Right renal cortex interstitium (tissue), 3 donors: ENCODE results near the gene SPRED2. TPM values are rescaled to one million over a fixed set of nuclear protein-coding genes. Genes with fewer than 3 reads are reported as not detected.

Experiments
- DNase-seq, 3 donors: peaks; one replicate each; pipeline ENCODE4 v3.0.0-alpha.2; 2013; ENCODE audit warnings: low read depth in 3 of 3, low spot score in 2 of 3
- polyA plus RNA-seq, 3 donors: library from polyadenylated mRNA; unstranded; fragments of 120-200 nt; gene quantifications; one replicate each; pipeline ENCODE4 v1.2.1, GENCODE V29; 2013; ENCODE audit not compliant: insufficient read length in 3 of 3

The SPRED2 gene
- polyA plus RNA-seq, 3 donors = 36.0 to 38.3 (median 37.2) TPM

GRCh38 chr2:65417509-65418085 is 14.8 kb downstream of the SPRED2 start:
- DNase-seq = no peak

- no peak for DNase-seq
Observed at GRCh38 chr2:65416945-65417344, 15.5 kb downstream of the SPRED2 start.

GRCh38 chr2:65416321-65416720 is 16.1 kb downstream of the SPRED2 start:
- no peak for DNase-seq

DNA sequence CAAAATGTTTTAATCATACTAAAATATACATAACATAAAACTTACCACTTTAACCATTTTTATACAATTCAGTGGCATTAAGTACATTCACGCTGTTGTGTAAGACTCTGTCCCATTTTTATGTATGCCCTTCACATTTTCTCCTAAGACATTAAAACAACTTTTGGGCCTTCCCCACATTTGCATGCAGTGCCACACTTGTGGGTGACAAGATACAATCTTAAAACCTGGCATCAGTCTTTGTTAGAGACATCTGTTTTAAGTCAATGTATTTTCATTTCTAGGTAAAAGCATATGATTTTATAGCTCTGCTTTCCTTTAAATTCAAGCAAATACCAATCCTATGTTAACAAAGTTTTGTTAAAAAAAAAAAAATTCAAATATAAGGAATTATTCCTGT is 17.3 kb downstream of the SPRED2 start:
- DNase-seq = no peak

- no peak for DNase-seq
Observed at GRCh38 chr2:65413610-65414009, 18.8 kb downstream of the SPRED2 start.

DNA sequence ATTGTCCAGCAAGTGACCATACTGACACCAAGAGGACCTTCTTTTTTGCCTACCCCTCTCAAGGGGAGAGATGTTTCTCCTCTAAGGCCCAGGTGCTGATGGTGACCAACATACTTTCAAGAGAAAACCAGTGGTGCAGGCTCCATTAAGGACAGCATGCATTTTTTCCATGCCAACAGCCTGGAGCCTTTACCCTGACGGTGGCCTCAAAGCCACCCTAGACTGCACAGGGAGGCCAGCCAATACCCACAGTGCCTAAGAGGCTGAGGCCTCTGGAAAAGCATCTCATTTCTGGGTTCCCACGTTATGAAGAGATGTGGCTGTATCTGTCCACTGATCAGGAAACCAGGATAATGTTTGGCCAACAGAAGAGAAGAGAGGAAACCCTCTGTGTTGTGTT is 19.3 kb downstream of the SPRED2 start:
- DNase-seq = no peak

DNA sequence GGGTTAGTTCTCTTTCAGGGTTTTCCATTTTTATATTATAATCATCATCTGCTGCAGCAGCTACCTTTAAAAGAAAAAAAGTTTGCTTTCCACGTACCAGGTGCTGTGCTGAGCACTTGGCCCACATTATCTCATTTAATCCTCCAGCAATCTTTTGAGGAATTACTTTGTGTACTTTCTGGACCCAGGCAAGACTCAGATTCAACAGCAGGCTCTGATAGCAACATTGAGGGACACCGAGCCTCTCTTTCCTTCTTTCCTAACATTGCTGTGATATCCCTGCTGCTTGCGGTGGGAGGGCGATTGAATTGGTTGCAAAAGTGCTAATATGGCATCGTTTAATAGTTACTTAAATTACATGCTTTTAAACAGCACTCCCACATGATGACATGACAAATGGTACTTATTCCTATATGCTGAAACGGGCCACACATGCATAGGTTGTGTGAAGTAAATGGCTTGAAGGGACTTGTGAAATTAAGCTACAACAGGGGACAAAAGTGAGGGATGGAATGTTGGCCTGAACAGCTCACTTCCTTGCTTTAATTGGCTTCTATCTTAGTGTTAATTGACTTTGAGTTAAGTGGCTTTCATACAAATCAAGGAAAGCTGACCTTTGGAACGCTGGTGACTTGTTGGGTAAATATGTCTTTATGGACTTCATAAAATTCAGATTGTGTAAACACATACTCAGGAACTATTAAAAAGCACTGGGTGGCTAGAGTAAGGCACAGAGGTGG is 21.2 kb downstream of the SPRED2 start:
- no peak for DNase-seq

- DNase-seq = no peak
Observed at GRCh38 chr2:65409045-65409444, 23.4 kb downstream of the SPRED2 start.

DNA sequence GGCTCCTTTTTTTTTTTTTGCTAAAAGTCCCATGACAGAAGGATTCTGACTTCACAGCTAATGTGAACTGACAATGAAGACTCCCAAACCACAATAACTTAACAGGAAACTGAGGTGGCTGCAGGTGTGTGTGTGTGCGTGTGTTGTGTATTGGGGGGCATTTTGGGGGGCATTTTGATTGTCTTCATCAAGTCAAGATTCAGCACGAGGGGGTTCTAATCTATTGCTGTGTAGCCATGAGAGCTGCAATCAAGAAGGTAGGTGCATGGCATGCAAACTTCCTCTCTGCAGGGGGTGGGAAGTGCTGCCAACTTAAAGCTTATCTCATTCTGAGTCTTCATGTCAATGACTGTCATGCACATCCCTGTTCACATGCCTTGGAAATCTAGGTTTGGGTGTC is 25.2 kb downstream of the SPRED2 start:
- DNase-seq = no peak

DNA sequence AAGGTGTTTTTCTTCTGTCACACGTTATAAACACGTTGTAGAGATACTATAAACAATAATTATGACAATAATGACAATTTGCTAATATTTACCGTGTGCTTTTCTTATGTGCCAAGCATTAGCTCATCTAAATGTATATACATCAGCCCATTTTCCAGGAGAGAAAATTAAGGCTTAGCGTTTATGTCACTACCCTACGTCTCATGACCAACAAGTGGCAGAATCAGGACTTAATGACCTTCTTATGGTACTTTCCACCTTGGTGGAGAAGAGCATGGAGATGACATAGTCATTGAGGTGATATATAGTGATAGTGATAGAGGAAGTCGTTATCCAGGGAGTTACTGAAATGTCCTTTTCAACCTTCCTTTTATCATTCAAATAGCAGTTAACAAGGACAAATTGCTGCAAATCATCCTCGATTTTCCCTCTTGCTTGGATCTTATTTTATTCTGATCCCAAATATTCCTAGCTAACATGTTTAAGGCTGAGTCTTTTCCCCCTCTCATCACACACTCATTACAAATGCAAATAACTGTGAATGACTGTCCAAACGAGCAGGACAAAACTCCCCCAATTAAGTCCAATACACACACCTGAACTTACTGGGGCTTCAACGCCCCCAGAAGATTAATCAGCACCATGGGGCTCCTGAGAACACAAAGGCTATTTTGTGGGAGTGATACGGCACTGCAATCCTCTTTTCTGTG is 27.3 kb downstream of the SPRED2 start:
- DNase-seq = no peak

DNA sequence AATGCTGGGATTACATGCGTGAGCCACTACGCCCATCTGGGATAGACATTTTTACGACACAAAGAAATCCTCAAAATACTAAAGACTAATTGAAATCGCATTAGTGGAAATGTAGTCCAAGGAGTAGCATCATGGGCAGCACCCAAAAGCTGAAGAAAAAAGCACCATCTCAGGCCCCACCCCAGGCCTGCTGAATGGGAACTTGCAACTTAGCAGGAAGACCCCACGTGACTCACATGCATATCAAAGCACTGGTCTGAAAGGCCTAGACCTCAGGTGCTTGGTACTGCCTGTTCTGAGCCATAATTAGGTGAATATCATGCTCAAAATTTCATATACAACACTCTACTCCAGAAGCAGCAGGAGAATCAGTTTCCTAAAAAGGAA is 28.9 kb downstream of the SPRED2 start:
- no peak for DNase-seq

DNA sequence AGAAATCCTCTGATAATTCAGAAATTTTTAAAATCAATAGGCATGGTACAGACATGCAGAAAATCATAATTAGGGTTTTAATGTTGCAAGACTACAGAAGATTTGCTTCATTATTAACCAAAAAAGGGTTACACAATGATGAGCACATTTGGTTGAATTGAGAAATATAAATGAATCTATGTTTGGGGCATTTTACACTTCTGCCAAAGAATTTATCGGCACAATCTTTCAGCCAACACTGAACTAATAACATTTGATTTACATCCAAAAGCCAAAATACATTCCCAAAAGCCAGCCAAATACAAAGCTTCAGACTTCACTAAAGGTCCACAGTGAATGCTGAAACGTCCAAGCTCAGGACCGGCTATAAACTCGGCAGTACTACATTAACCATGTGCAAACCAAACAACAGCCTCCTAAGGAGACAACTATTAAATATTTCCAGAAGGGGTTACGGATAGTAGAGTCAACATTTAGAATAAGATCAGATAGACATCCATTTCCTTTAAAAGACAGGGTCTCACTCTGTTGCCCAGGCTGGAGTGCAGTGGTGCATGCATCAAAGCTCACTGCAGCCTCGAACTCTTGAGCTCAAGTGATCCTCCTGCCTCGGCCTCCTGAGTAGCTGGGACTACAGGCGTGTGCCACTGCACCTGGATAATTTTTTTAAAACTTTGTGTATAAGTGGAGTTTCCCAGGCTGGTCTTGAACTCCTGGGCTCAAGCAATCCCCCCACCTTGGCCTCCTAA is 29.4 kb downstream of the SPRED2 start:
- DNase-seq = no peak

- DNase-seq = no peak
Observed at GRCh38 chr2:65402323-65402722, 30.1 kb downstream of the SPRED2 start.

DNA sequence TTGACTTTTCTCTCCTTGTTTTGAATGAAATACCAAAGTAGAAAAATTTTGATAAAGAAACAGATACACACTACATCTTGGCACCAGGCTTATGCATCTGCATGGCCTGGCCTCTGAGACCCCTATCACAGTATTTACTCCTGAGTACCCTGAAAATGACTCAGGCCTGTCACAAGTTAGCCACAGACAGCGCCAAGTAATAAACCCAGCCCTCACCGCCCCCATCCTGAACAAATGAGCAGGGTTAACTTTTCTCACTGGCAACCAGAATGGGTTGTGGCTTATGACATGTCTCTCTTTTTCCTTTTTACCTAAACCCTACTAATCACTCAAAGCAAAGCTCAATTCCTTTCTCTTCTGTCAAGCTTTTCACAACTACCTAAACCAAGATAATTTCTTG is 35.3 kb downstream of the SPRED2 start:
- DNase-seq = no peak

- no peak for DNase-seq
Observed at GRCh38 chr2:65396348-65397026, 35.9 kb downstream of the SPRED2 start.

DNA sequence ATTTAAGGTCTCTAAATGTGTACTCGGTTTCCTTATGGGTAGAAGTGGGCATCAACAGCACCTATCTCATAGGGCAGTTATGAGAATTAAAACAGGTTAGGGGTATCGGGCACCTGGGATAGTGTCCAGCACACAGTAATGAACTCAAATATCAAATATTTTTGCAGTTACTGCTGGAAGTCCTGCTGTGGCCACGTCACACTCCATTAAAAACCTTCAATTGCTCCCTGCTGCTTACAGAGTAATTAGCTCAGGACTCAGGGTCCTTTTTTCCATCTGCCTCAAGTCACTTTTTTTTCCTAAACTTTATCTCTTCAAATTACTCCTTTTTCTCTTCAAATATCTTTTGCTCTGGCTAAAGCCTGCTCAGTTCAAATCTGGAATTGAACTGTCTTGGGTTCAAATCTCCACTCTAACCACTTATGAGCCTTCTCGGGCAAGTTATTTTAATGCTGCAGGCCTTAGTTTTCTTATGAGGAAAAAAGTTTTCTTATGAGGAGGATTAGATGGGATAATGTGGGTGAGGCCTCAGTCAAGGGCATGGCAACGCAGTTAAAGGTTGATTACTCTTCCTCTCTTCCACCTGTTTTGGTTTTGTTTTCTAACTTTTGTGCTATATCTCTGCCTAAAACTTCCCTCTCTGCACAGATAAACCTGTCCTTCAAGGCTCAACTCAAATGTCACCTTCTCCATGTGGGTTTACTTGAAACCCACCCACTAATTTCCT is 36.6 kb downstream of the SPRED2 start:
- no peak for DNase-seq

- no peak for DNase-seq
Observed at GRCh38 chr2:65393743-65394422, 38.5 kb downstream of the SPRED2 start.

- no peak for DNase-seq
Observed at GRCh38 chr2:65393046-65393445, 39.4 kb downstream of the SPRED2 start.

DNA sequence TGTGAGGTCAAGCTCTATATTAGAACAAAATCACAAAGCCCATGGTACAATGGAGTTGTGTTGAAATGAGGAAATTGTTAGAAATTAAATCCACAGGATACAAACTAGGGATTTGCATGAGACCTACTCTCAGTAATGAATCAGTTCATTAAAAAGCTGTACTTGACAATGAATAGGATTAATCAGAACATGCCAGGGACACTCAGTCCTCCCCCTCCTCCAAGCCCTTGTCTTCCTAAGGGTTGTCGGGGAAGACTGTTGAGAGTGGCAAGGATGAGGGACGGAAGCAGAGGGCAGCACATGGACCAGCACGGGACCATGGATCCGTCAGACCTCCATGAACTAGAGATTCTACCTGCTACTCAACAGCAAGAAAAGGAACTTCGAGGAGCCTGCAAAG is 39.8 kb downstream of the SPRED2 start:
- DNase-seq = no peak

GRCh38 chr2:65390134-65390533 is 42.3 kb downstream of the SPRED2 start:
- no peak for DNase-seq
